ENCODE results near the gene TMEM184A. TPM values are rescaled to one million over a fixed set of nuclear protein-coding genes. Genes with fewer than 3 reads are reported as not detected.
"Not testable (repeated sequence)": the region's sequence is repeated elsewhere in the genome, so short reads cannot be mapped to it uniquely, and the experiment has no call there.

TMEM184A gene
- total RNA-seq, 1 donor from 2014 or later = 5.0 TPM

DNA sequence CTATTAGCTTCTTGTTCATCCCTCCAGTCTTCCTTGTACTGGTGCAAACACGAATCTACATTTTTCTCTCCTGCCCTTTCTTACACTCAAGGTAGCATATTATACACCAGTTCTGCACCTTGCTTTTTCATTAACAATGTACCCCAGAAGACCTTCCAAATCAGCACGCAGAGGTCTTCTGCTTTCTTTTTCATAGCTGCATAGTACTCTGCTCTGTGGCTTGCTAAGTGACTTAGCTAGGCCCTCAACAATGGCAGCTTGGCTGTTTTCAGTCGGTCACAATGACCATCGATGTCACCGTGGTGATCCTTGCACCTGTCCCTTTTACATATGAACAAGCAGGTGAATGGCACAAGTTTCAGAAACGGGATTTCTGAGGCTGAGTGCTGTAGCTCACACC lies 30.6 kb downstream of the TMEM184A start:
- Mint-ChIP-seq H3K4me1 (peaks cover 5% of the 10 kb centered on the region), H3K27me3 (ENCODE audit: low read depth) (peaks cover 8% of the 10 kb centered on the region), H3K36me3 (no peaks in the 10 kb centered on the region), H3K27ac (no peak overlapping the region), H3K4me3 (no peak overlapping the region), H3K9me3 (no peaks in the 10 kb centered on the region)
- TF ChIP-seq, protein P1, sequence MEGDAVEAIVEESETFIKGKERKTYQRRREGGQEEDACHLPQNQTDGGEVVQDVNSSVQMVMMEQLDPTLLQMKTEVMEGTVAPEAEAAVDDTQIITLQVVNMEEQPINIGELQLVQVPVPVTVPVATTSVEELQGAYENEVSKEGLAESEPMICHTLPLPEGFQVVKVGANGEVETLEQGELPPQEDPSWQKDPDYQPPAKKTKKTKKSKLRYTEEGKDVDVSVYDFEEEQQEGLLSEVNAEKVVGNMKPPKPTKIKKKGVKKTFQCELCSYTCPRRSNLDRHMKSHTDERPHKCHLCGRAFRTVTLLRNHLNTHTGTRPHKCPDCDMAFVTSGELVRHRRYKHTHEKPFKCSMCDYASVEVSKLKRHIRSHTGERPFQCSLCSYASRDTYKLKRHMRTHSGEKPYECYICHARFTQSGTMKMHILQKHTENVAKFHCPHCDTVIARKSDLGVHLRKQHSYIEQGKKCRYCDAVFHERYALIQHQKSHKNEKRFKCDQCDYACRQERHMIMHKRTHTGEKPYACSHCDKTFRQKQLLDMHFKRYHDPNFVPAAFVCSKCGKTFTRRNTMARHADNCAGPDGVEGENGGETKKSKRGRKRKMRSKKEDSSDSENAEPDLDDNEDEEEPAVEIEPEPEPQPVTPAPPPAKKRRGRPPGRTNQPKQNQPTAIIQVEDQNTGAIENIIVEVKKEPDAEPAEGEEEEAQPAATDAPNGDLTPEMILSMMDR (IDR thresholded peaks at IDR 0.05; ENCODE audit: unreplicated experiment) = no peak
- no peak for DNase-seq (ENCODE audit: low spot score in 2 of 2, unreplicated experiment in 2 of 2)

DNA sequence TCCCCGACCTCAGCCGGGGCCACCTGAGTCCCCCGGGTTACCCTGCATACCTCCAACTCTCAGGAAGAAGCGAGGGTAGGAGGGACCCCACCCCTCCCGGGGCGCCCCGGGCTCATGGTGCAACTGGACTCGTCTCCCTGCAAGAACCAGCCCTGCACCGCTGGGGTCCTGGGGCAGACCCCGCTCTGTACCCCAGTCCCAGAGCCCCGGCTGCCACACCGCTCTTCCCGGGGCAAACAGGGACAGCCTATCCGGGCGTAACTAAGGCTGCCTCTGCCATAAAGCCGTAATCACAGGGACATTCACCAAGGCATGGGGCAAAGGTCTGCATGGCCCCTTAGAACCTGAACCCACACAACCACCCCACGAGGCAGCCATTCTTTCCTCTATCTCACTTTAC lies 32.2 kb downstream of the TMEM184A start:
- Mint-ChIP-seq H3K9me3 (peaks cover 6% of the 10 kb centered on the region), H3K27me3 (ENCODE audit: low read depth) (peaks cover 8% of the 10 kb centered on the region), H3K27ac (no peak overlapping the region), H3K4me1 (peaks cover 5% of the 10 kb centered on the region), H3K36me3 (no peaks in the 10 kb centered on the region), H3K4me3 (no peak overlapping the region)
- DNase-seq (ENCODE audit: low spot score in 2 of 2, unreplicated experiment in 2 of 2) = no peak
- TF ChIP-seq, protein P1 (IDR thresholded peaks at IDR 0.05; ENCODE audit: unreplicated experiment) = no peak

DNA sequence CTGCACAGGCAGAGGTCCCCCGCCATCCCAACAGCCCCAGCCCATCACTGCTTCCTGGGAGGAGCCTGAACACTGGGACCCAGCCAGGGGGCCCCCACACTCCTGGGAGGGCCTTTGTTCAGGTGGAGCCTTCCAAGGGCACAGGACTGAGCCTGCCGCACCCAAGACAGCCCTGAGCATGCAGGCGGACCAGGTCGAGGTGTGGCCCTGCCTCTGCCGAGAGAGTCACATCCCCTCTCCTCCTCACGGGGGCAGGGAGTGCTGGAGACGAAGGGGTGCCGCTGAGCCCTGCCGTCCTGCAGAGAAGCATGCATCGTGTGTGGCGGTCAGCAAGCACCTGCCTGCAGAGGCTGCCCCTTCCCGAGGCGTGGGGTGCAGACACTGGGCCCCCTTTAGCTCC lies 32.8 kb downstream of the TMEM184A start:
- TF ChIP-seq, protein P1 (IDR thresholded peaks at IDR 0.05; ENCODE audit: unreplicated experiment) = no peak
- peaks cover 8% of the 10 kb centered on the region for H3K27me3 Mint-ChIP-seq (ENCODE audit: low read depth)
- H3K4me1 Mint-ChIP-seq = peaks cover 5% of the 10 kb centered on the region
- peaks cover 6% of the 10 kb centered on the region for H3K9me3 Mint-ChIP-seq
- DNase-seq (ENCODE audit: low spot score in 2 of 2, unreplicated experiment in 2 of 2) = no peak
- no peak overlapping the region for H3K4me3 Mint-ChIP-seq
- no peaks in the 10 kb centered on the region for H3K36me3 Mint-ChIP-seq
- no peak overlapping the region for H3K27ac Mint-ChIP-seq

DNA sequence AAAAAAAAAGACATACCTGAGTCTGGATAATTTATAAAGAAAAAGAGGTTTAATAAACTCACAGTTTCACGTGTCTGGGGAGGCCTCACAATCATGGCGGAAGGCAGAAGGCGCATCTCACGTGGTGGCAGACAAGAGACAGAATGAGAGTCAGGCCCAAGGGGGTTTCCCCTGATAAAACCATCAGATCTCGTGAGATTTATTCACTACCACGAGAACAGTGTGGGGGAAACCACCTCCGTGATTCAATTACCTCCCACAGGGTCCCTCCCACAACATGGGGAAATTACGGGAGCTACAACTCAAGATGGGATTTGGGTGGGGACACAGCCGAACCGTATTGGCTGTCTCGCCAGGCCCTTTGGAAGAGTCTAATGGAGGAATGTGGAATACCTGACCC lies 34.5 kb downstream of the TMEM184A start:
- Mint-ChIP-seq H3K27ac (no peak overlapping the region), H3K9me3 (peaks cover 6% of the 10 kb centered on the region), H3K4me3 (no peak overlapping the region), H3K36me3 (no peaks in the 10 kb centered on the region), H3K4me1 (no peaks in the 10 kb centered on the region), H3K27me3 (ENCODE audit: low read depth) (peaks cover 5% of the 10 kb centered on the region)
- no peak for DNase-seq (ENCODE audit: low spot score in 2 of 2, unreplicated experiment in 2 of 2)
- TF ChIP-seq, protein P1 (IDR thresholded peaks at IDR 0.05; ENCODE audit: unreplicated experiment) = no peak

DNA sequence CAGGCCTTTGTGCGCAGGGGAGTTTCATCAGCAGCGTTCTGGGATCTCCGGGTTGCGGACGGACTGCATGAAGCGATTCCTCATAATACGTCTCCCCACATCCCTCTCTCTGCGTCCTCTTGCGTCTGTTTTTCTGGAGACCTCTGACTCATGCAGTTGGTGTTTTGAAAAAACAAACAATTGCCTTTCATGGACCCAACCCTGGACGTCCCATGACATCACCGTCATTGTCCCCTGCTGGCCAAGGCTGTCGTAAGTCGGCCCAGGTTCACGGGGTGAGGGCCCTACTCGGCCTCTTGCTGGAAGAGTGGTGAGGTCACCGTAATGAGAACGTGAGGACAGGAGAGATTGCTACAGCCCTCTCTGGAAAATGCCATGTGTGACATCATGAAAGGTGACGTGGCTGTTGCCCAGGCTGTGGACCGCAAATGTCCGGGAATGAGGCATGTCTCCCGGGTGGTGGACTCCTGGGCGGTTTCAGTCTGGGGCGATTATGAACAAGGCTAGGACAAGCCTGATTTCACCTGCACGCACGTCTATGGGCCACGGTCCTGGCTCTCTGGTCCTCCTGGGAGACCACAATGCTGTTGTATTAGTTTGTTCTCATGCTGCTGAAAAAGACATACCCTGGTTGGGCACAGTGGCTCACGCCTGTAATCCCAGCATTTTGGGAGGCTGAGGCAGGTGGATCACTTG lies 35.3 kb downstream of the TMEM184A start:
- DNase-seq (ENCODE audit: low spot score in 2 of 2, unreplicated experiment in 2 of 2) = no peak
- H3K9me3 Mint-ChIP-seq = peaks cover 6% of the 10 kb centered on the region
- H3K36me3 Mint-ChIP-seq = no peaks in the 10 kb centered on the region
- H3K4me3 Mint-ChIP-seq = no peak overlapping the region
- H3K27me3 Mint-ChIP-seq (ENCODE audit: low read depth) = peaks cover 5% of the 10 kb centered on the region
- H3K27ac Mint-ChIP-seq = no peak overlapping the region
- no peaks in the 10 kb centered on the region for H3K4me1 Mint-ChIP-seq
- TF ChIP-seq, protein P1 (IDR thresholded peaks at IDR 0.05; ENCODE audit: unreplicated experiment) = no peak

DNA sequence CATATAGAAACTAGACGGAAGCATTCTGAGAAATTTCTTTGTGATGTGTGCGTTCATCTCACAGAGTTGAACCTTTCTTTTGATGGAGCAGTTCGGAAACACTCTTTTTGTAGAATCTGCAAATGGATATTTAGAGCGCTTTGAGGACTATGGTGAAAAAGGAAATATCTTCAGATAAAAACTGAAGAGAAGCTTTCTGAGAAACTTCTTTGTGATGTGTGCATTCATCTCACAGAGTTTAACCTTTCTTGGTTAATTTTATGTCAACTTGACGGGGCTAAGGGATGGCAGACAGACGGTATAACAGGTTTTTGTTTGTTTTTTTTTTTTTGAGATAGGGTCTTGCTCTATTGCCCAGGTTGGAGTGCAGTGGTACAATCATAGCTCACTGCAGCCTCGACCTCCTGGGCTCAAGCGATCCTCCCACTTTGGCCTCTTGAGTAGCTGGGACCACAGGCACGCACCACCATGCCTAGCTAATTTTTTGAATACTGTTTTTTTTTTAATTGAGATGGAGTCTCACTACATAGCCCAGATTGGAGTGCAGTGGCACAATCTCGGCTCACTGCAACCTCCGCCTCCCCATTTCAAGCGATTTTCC lies 36.6 kb downstream of the TMEM184A start:
- not testable (repeated sequence) for H3K4me1 Mint-ChIP-seq

More for the DNA sequence above, 36.6 kb downstream of the TMEM184A start:
- H3K27ac Mint-ChIP-seq; H3K4me3 Mint-ChIP-seq; H3K27me3 Mint-ChIP-seq (ENCODE audit: low read depth); H3K9me3 Mint-ChIP-seq; H3K36me3 Mint-ChIP-seq; DNase-seq (ENCODE audit: low spot score in 2 of 2, unreplicated experiment in 2 of 2): not testable (repeated sequence)
